H9 (cell line): Measurements from ENCODE around the gene BICD2. TPM values are rescaled to one million over a fixed set of nuclear protein-coding genes. Genes with fewer than 3 reads are reported as not detected.
A peak's percentile ranks its signal among the peaks of the same experiment; 100 is the strongest.

Experiments
- DNase-seq: peaks from one replicate; pipeline ENCODE4 v3.0.0-alpha.2; 2017
- H2AFZ ChIP-seq: one replicate; pipeline ENCODE4 v1.6.1; 2013; ENCODE audit warnings: mild to moderate bottlenecking, low read length, control low read depth, moderate library complexity
- H2AK5ac ChIP-seq: 2 replicates; pipeline ENCODE4 v1.6.1; 2013; ENCODE audit warnings: low read length, control low read depth, mixed read lengths; ENCODE audit not compliant: insufficient read length
- H2BK120ac ChIP-seq: one replicate; pipeline ENCODE4 v1.6.1; 2013; ENCODE audit warnings: low read depth, mild to moderate bottlenecking, low read length, control low read depth, inconsistent platforms; ENCODE audit not compliant: poor library complexity, severe bottlenecking
- H2BK12ac ChIP-seq: 2 replicates; pipeline ENCODE4 v1.6.1; 2013; ENCODE audit warnings: low read length, control low read depth, mixed read lengths, low read depth; ENCODE audit not compliant: insufficient read length
- H2BK15ac ChIP-seq: 2 replicates; pipeline ENCODE4 v1.6.1; 2013; ENCODE audit warnings: low read depth, low read length, control low read depth
- H2BK20ac ChIP-seq: one replicate; pipeline ENCODE4 v1.6.1; 2013; ENCODE audit warnings: low read depth, mild to moderate bottlenecking, low read length, control low read depth, inconsistent platforms; ENCODE audit not compliant: poor library complexity, severe bottlenecking
- H2BK5ac ChIP-seq: 2 replicates; pipeline ENCODE4 v1.6.1; 2013; ENCODE audit warnings: low read length, control low read depth, mixed read lengths; ENCODE audit not compliant: insufficient read length
- H3K14ac ChIP-seq: 2 replicates; pipeline ENCODE4 v1.6.1; 2013; ENCODE audit warnings: low read length, control low read depth; ENCODE audit not compliant: insufficient read depth
- H3K18ac ChIP-seq: 2 replicates; pipeline ENCODE4 v1.6.1; 2013; ENCODE audit warnings: low read depth, mild to moderate bottlenecking, mixed read lengths, low read length, control low read depth; ENCODE audit not compliant: insufficient read length
- H3K23ac ChIP-seq: 2 replicates; pipeline ENCODE4 v1.6.1; 2013; ENCODE audit warnings: low read length, control low read depth, mixed read lengths, low read depth; ENCODE audit not compliant: insufficient read length
- H3K23me2 ChIP-seq: 2 replicates; pipeline ENCODE4 v1.6.1; 2013; ENCODE audit warnings: low read depth, mild to moderate bottlenecking, mixed read lengths, low read length, control low read depth; ENCODE audit not compliant: insufficient read length, poor library complexity, severe bottlenecking
- H3K27ac ChIP-seq: 2 replicates; pipeline ENCODE4 v1.5.1; 2013; ENCODE audit warnings: low read length, control low read depth, mixed read lengths, low read depth; ENCODE audit not compliant: insufficient read length
- H3K27me3 ChIP-seq: 2 replicates; pipeline ENCODE4 v1.6.1; 2013; ENCODE audit warnings: low read length, control low read depth, inconsistent platforms; ENCODE audit not compliant: insufficient read depth
- H3K4ac ChIP-seq: 2 replicates; pipeline ENCODE4 v1.6.1; 2013; ENCODE audit warnings: low read depth, mild to moderate bottlenecking, control low read depth, inconsistent platforms, low read length, moderate library complexity
- H3K4me1 ChIP-seq: 2 replicates; pipeline ENCODE4 v1.6.1; 2013; ENCODE audit warnings: low read length, control low read depth, inconsistent platforms; ENCODE audit not compliant: insufficient read depth
- H3K4me2 ChIP-seq: 2 replicates; pipeline ENCODE4 v1.6.1; 2013; ENCODE audit warnings: low read length, control low read depth, mixed read lengths; ENCODE audit not compliant: insufficient read length, insufficient read depth
- H3K56ac ChIP-seq: 2 replicates; pipeline ENCODE4 v1.6.1; 2013; ENCODE audit warnings: low read depth, mild to moderate bottlenecking, mixed read lengths, low read length, control low read depth; ENCODE audit not compliant: insufficient read length
- H3K79me1 ChIP-seq: 2 replicates; pipeline ENCODE4 v1.6.1; 2013; ENCODE audit warnings: low read depth, mild to moderate bottlenecking, moderate library complexity, low read length, control low read depth, inconsistent platforms; ENCODE audit not compliant: insufficient read depth, poor library complexity, severe bottlenecking
- H3K79me2 ChIP-seq: 2 replicates; pipeline ENCODE4 v1.6.1; 2013; ENCODE audit warnings: low read length, control low read depth, inconsistent platforms; ENCODE audit not compliant: insufficient read depth
- H3K9ac ChIP-seq: 2 replicates; pipeline ENCODE4 v1.6.1; 2013; ENCODE audit warnings: low read length, control low read depth, mixed read lengths; ENCODE audit not compliant: insufficient read length; ENCODE audit errors: extremely low read depth
- H3K9me3 ChIP-seq: one replicate; pipeline ENCODE4 v1.6.1; 2013; ENCODE audit warnings: low read depth, low read length, inconsistent platforms; ENCODE audit not compliant: control insufficient read depth
- H3T11ph ChIP-seq: one replicate; pipeline ENCODE4 v1.6.1; 2013; ENCODE audit warnings: mild to moderate bottlenecking, low read length, control low read depth, inconsistent platforms
- H4K20me1 ChIP-seq: one replicate; pipeline ENCODE4 v1.6.1; 2013; ENCODE audit not compliant: control insufficient read depth, insufficient read length, insufficient read depth
- H4K5ac ChIP-seq: 2 replicates; pipeline ENCODE4 v1.6.1; 2013; ENCODE audit warnings: low read depth, mild to moderate bottlenecking, mixed read lengths, low read length, control low read depth; ENCODE audit not compliant: insufficient read length
- H4K8ac ChIP-seq: replicated peaks from 2 replicates; pipeline ENCODE4 v1.6.1; 2013; ENCODE audit warnings: low read length, control low read depth, mixed read lengths, low read depth; ENCODE audit not compliant: insufficient read length
- H4K91ac ChIP-seq: 2 replicates; pipeline ENCODE4 v1.6.1; 2013; ENCODE audit warnings: low read depth, mild to moderate bottlenecking, moderate library complexity, mixed read lengths, low read length, control low read depth; ENCODE audit not compliant: insufficient read length
- H3K27ac Mint-ChIP-seq, 3 experiments: 2 replicates in 2 of 3; 3 replicates in 1 of 3; pipeline ENCODE4 v1.8.0; 2020 to 2021; ENCODE audit warnings: mixed read lengths in 3 of 3, mild to moderate bottlenecking in 1 of 3, moderate library complexity in 1 of 3
- H3K27me3 Mint-ChIP-seq: 2 replicates; pipeline ENCODE4 v1.8.0; 2021; ENCODE audit warnings: low read depth, mild to moderate bottlenecking, moderate library complexity, mixed read lengths
- H3K36me3 Mint-ChIP-seq, 3 experiments: 2 replicates in 2 of 3; 3 replicates in 1 of 3; pipeline ENCODE4 v1.8.0; 2020 to 2021; ENCODE audit warnings: low read depth in 3 of 3, mixed read lengths in 3 of 3; ENCODE audit not compliant: insufficient read depth in 1 of 3
- H3K4me1 Mint-ChIP-seq, 2 experiments: 2 replicates each; pipeline ENCODE4 v1.8.0; 2020; ENCODE audit warnings: mixed read lengths in 2 of 2
- H3K4me3 Mint-ChIP-seq, 2 experiments: 2 replicates in 1 of 2; 3 replicates in 1 of 2; pipeline ENCODE4 v1.8.0; 2020 to 2021; ENCODE audit warnings: mild to moderate bottlenecking in 2 of 2, mixed read lengths in 2 of 2, moderate library complexity in 1 of 2
- H3K9me3 Mint-ChIP-seq, 2 experiments: 2 replicates in 1 of 2; 3 replicates in 1 of 2; pipeline ENCODE4 v1.8.0; 2020; ENCODE audit warnings: mild to moderate bottlenecking in 2 of 2, mixed read lengths in 2 of 2, moderate library complexity in 1 of 2
- CTCF ChIP-seq: fragments of 200-600 bp; sonication (generic); conservative IDR thresholded peaks from 3 replicates; pipeline ENCODE4 v1.8.0; 2021; ENCODE audit warnings: antibody characterized with exemption, mild to moderate bottlenecking
- WGBS: extraction: QIAGEN DNeasy Blood & Tissue Kit; methylation state at CpG from one replicate; pipeline ENCODE4 v1.1.7; 2013; ENCODE audit warnings: missing lambda C conversion rate, low lambda C conversion rate, mixed read lengths; ENCODE audit not compliant: insufficient read length; ENCODE audit errors: extremely low coverage; 5-methylcytosine and 5-hydroxymethylcytosine counted together
- total RNA-seq: library from RNA; stranded (reverse); gene quantifications from 2 replicates; pipeline ENCODE4 v1.2.1, GENCODE V29; 2021

BICD2 gene
- total RNA-seq, 1 experiment from 2014 or later: 22.3 TPM

GRCh38 chr9:92717201-92718085, 47.2 kb downstream of the BICD2 start:
- Histone ChIP-seq H4K91ac (no peak overlapping the region), H2AK5ac (no peak overlapping the region), H3K18ac (no peak overlapping the region), H3K27me3 (no peaks in the 10 kb centered on the region), H3K4me2 (no peak overlapping the region), H2BK120ac (no peak overlapping the region), H3T11ph (no peak overlapping the region), H4K8ac (no peak overlapping the region), H3K4me1 (no peaks in the 10 kb centered on the region), H3K14ac (no peak overlapping the region), H3K23me2 (no peaks in the 10 kb centered on the region), H4K20me1 (peaks cover 3% of the 10 kb centered on the region), H3K4ac (no peak overlapping the region), H2BK12ac (no peak overlapping the region), H3K79me1 (no peaks in the 10 kb centered on the region), H3K79me2 (no peaks in the 10 kb centered on the region), H2AFZ (no peak overlapping the region), H3K23ac (no peak overlapping the region), H4K5ac (no peak overlapping the region), H2BK15ac (no peak overlapping the region), H3K9me3 (no peaks in the 10 kb centered on the region), H3K9ac (no peak overlapping the region), H2BK20ac (no peak overlapping the region), H2BK5ac (no peak overlapping the region), H3K56ac (no peak overlapping the region), H3K27ac (no peak overlapping the region)
- no peak for TF ChIP-seq CTCF
- no peaks in the 10 kb centered on the region for H3K9me3 Mint-ChIP-seq
- no peak for DNase-seq
- WGBS: no CpG with 5 or more reads among the region's 21 CpGs
- peaks cover 27 to 83% (median 76%) of the 10 kb centered on the region in 3 experiments; a peak in 6 of 7 replicates for H3K36me3 Mint-ChIP-seq
- H3K27ac Mint-ChIP-seq: peak overlapping the region in 1 of 3 experiments; percentile 68; a peak in 1 of 7 replicates
- no peaks in the 10 kb centered on the region for H3K27me3 Mint-ChIP-seq
- no peaks in the 10 kb centered on the region for H3K4me1 Mint-ChIP-seq
- no peak overlapping the region for H3K4me3 Mint-ChIP-seq
